HG02938 (cell line): ENCODE results near the gene TGIF2.
"Not testable (repeated sequence)": the region's sequence is repeated elsewhere in the genome, so short reads cannot be mapped to it uniquely, and the experiment has no call there.

Experiments
- ATAC-seq: cut with Tn5 transposase; IDR thresholded peaks from one replicate; pipeline ENCODE4 v1.9.1; 2021; ENCODE audit warnings: mild to moderate bottlenecking, moderate library complexity; ENCODE audit not compliant: unreplicated experiment

Gene TGIF2

GRCh38 chr20:36546111-36546736 is 27.2 kb upstream of the TGIF2 start:
- no peak for ATAC-seq

GRCh38 chr20:36547186-36548005 is 26.0 kb upstream of the TGIF2 start:
- no peak for ATAC-seq

- ATAC-seq, result no peak
Measured at GRCh38 chr20:36548006-36548315, 25.4 kb upstream of the TGIF2 start.

GRCh38 chr20:36548704-36549627 is 24.4 kb upstream of the TGIF2 start:
- no peak for ATAC-seq

- ATAC-seq, result no peak
Measured at GRCh38 chr20:36549628-36549941, 23.8 kb upstream of the TGIF2 start.

- no peak for ATAC-seq
Measured at GRCh38 chr20:36549942-36550789, 23.2 kb upstream of the TGIF2 start.

GRCh38 chr20:36550790-36551299 is 22.6 kb upstream of the TGIF2 start:
- no peak for ATAC-seq

- no peak for ATAC-seq
Measured at GRCh38 chr20:36555248-36555647, 18.1 kb upstream of the TGIF2 start.

- ATAC-seq, result no peak
Measured at GRCh38 chr20:36562724-36563123, 10.7 kb upstream of the TGIF2 start.

GRCh38 chr20:36563374-36563773 is 10.0 kb upstream of the TGIF2 start:
- no peak for ATAC-seq

- ATAC-seq, result not testable (repeated sequence)
Measured at GRCh38 chr20:36564078-36564725, 9.2 kb upstream of the TGIF2 start.

GRCh38 chr20:36564726-36565121 is 8.7 kb upstream of the TGIF2 start:
- not testable (repeated sequence) for ATAC-seq

GRCh38 chr20:36565520-36565919 is 7.9 kb upstream of the TGIF2 start:
- no peak for ATAC-seq

- ATAC-seq, result no peak
Measured at GRCh38 chr20:36569847-36570429, 3.5 kb upstream of the TGIF2 start.

- ATAC-seq, result no peak
Measured at GRCh38 chr20:36571564-36572504, 1.6 kb upstream of the TGIF2 start.

GRCh38 chr20:36572701-36573102 is 695 bp upstream of the TGIF2 start:
- ATAC-seq, result peak; percentile 25

- peak; percentile 0 for ATAC-seq
Measured at GRCh38 chr20:36573798-36574365, 485 bp downstream of the TGIF2 start.
